Caco-2 (cell line): ENCODE results near the gene CARM1. TPM values are rescaled to one million over a fixed set of nuclear protein-coding genes. Genes with fewer than 3 reads are reported as not detected.
A peak's percentile ranks its signal among the peaks of the same experiment; 100 is the strongest.

ENCODE experiments used
- BruUV-seq: library from RNA; stranded (reverse); fragments of 400-500 nt; replicated peaks from 2 replicates; lab custom pipeline; 2021; lab: Mats Ljungman, UMichigan
- CTCF ChIA-PET: fragments of 300-600 bp; sonication (Branson Sonifier 250); formaldehyde crosslinking; loops from one replicate; lab custom pipeline; 2022; ENCODE audit warnings: antibody characterized with exemption; lab: Charles Lee
- POLR2A ChIA-PET: fragments of 300-600 bp; sonication (Branson Sonifier 250); formaldehyde crosslinking; loops from one replicate; lab custom pipeline; 2022; ENCODE audit warnings: antibody characterized with exemption; lab: Charles Lee
- DNase-seq, 2 experiments: peaks; one replicate each; pipeline versions ENCODE4 v3.0.0 to v3.0.0-alpha.2; 2020 to 2022
- H3K27me3 ChIP-seq: replicated peaks from 2 replicates; pipeline ENCODE4 v1.6.0; 2011; ENCODE audit warnings: low read length; ENCODE audit not compliant: control insufficient read depth, insufficient read depth
- H3K36me3 ChIP-seq: 2 replicates; pipeline ENCODE4 v1.5.1; 2011; ENCODE audit warnings: low read length; ENCODE audit not compliant: control insufficient read depth, insufficient read depth
- H3K4me1 ChIP-seq: fragments of 250-450 bp; sonication (Bioruptor Pico); 2 replicates; pipeline ENCODE4 v1.5.1; 2020; ENCODE audit warnings: mild to moderate bottlenecking
- H3K4me3 ChIP-seq: 2 replicates; pipeline ENCODE4 v1.5.1; 2011; ENCODE audit warnings: low read depth, mild to moderate bottlenecking, control low read depth, low read length
- H3K9me3 ChIP-seq: fragments of 250-450 bp; sonication (Bioruptor Pico); 2 replicates; pipeline ENCODE4 v1.5.1; 2020; ENCODE audit warnings: mild to moderate bottlenecking, moderate library complexity
- H3K27ac Mint-ChIP-seq: one replicate; pipeline ENCODE4 v1.8.0; 2022; ENCODE audit warnings: mixed read lengths; ENCODE audit not compliant: unreplicated experiment
- H3K27me3 Mint-ChIP-seq: one replicate; pipeline ENCODE4 v1.8.0; 2022; ENCODE audit warnings: mixed read lengths; ENCODE audit not compliant: insufficient read depth, unreplicated experiment
- H3K36me3 Mint-ChIP-seq: one replicate; pipeline ENCODE4 v1.8.0; 2022; ENCODE audit warnings: mild to moderate bottlenecking, mixed read lengths; ENCODE audit not compliant: insufficient read depth, unreplicated experiment
- H3K4me1 Mint-ChIP-seq: one replicate; pipeline ENCODE4 v1.8.0; 2022; ENCODE audit warnings: low read depth, mixed read lengths; ENCODE audit not compliant: unreplicated experiment
- H3K4me3 Mint-ChIP-seq: one replicate; pipeline ENCODE4 v1.8.0; 2022; ENCODE audit warnings: mild to moderate bottlenecking, moderate library complexity, mixed read lengths; ENCODE audit not compliant: unreplicated experiment
- H3K9me3 Mint-ChIP-seq: one replicate; pipeline ENCODE4 v1.8.0; 2022; ENCODE audit warnings: mixed read lengths; ENCODE audit not compliant: unreplicated experiment
- CTCF ChIP-seq, 2 experiments: fragments of 200-600 bp in 1 of 2; IDR thresholded peaks; 1 replicate in 1 of 2; 2 replicates in 1 of 2; pipeline versions ENCODE4 v1.5.1 to v1.8.0; 2011 to 2022; ENCODE audit warnings: antibody characterized with exemption in 1 of 2, control low read depth in 1 of 2, inconsistent platforms in 1 of 2, low read depth in 1 of 2, low read length in 1 of 2, mild to moderate bottlenecking in 1 of 2, moderate library complexity in 1 of 2; ENCODE audit not compliant: insufficient read depth in 1 of 2, severe bottlenecking in 1 of 2, unreplicated experiment in 1 of 2
- intact Hi-C: fragments of 100-400 bp; cut with micrococcal nuclease; formaldehyde crosslinking; loops from one replicate; pipeline ENCODE4 v1.10.0; 2022; ENCODE audit not compliant: unreplicated experiment
- total RNA-seq: library from RNA; stranded (reverse); gene quantifications from 2 replicates; pipeline ENCODE4 v1.2.3, GENCODE V29; 2022

The CARM1 gene
- total RNA-seq, 1 experiment from 2014 or later, result 97.9 TPM

GRCh38 chr19:10928563-10929401 lies 57.4 kb downstream of the CARM1 start, which contains the start of the genes TIMM29 and YIPF2:
Gene TIMM29, plus strand, starts transcription at chr19:10928811. Its CDS starts 12 bp downstream, at chr19:10928823.
Gene YIPF2, minus strand, starts transcription at chr19:10928639. Its CDS starts 229 bp downstream, at chr19:10928410.
- H3K27ac Mint-ChIP-seq, result peak within 1 kb of the TSS; percentile 87
- POLR2A ChIA-PET, result no interaction called here
- H3K27me3 Mint-ChIP-seq, result no peaks in the 10 kb centered on the region
- peak within 1 kb of the TSS; percentile 99 for H3K4me3 ChIP-seq
- H3K9me3 ChIP-seq, result no peaks in the 10 kb centered on the region
- no peaks in the 10 kb centered on the region for H3K36me3 ChIP-seq
- peaks cover 7% of the 10 kb centered on the region; the same call in 1 of the 2 replicates for H3K4me1 ChIP-seq
- H3K27me3 ChIP-seq, result no peaks in the 10 kb centered on the region
- TF ChIP-seq CTCF (IDR thresholded peaks at IDR 0.05; ENCODE audit: insufficient read depth in 1 of 2, low read depth in 1 of 2, low read length in 1 of 2, severe bottlenecking in 1 of 2, unreplicated experiment in 1 of 2), result no peak
- H3K4me3 Mint-ChIP-seq, result peak within 1 kb of the TSS; percentile 92
- no peaks in the 10 kb centered on the region for H3K9me3 Mint-ChIP-seq
- DNase-seq, result peak; percentile 96 to 98
- CTCF ChIA-PET, result no interaction called here
- intact Hi-C loops, result no loop called here
- peaks cover 81% of the 10 kb centered on the region for H3K36me3 Mint-ChIP-seq
- no TSS peak for BruUV-seq
- H3K4me1 Mint-ChIP-seq, result peaks cover 6% of the 10 kb centered on the region

GRCh38 chr19:10929402-10929794 lies 58.0 kb downstream of the CARM1 start:
- peak in 1 of 2 experiments; percentile 46 for DNase-seq
- Mint-ChIP-seq H3K4me3 (peak overlapping the region; percentile 92), H3K36me3 (peaks cover 79% of the 10 kb centered on the region), H3K27ac (no peak overlapping the region), H3K9me3 (no peaks in the 10 kb centered on the region), H3K27me3 (no peaks in the 10 kb centered on the region), H3K4me1 (peaks cover 6% of the 10 kb centered on the region)
- no TSS peak for BruUV-seq
- TF ChIP-seq CTCF (IDR thresholded peaks at IDR 0.05; ENCODE audit: insufficient read depth in 1 of 2, low read depth in 1 of 2, low read length in 1 of 2, severe bottlenecking in 1 of 2, unreplicated experiment in 1 of 2), result no peak
- Histone ChIP-seq H3K4me1 (peaks cover 7% of the 10 kb centered on the region; the same call in 1 of the 2 replicates), H3K4me3 (peak overlapping the region; percentile 99), H3K36me3 (no peaks in the 10 kb centered on the region), H3K9me3 (no peaks in the 10 kb centered on the region), H3K27me3 (no peaks in the 10 kb centered on the region)
- intact Hi-C loops, result no loop called here
- CTCF ChIA-PET, result no interaction called here
- POLR2A ChIA-PET, result no interaction called here

DNA sequence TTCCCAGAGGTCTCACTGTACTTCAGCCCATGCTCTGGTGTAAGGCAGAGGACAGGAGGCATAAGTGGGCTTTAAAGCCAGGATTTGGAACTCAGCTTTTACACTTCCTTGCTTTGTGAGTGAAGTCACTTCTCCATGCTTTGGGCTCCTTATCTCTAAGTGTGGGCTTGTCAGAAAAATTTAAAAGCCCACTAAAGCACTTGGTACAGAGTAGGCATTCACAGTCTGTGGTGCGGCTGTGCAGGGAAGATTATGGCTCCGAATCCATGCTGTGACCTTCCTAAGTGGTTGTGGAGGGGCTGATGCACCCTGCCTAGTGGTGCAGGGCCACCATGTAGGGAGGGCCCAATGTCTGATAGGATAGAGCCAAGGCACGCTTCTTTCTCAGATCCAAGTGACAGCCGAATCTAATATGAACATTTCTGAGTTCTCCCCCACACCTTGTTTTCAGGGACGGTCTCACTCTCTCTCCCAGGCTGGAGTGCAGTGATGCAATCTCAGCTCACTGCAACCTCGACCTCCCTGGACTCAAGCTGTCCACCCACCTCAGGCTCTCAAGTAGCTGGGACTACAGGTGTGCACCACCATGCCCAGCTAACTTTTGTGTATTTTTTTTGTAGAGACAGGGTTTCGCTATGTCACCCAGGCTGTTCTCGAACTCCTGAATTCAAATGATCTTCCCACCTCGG lies 64.2 kb downstream of the CARM1 start:
- Histone ChIP-seq H3K27me3 (no peaks in the 10 kb centered on the region), H3K9me3 (no peaks in the 10 kb centered on the region), H3K4me3 (no peak overlapping the region), H3K36me3 (no peaks in the 10 kb centered on the region), H3K4me1 (peaks cover 24% of the 10 kb centered on the region)
- Mint-ChIP-seq H3K27ac (no peak overlapping the region), H3K36me3 (peaks cover 45% of the 10 kb centered on the region), H3K27me3 (no peaks in the 10 kb centered on the region), H3K9me3 (no peaks in the 10 kb centered on the region), H3K4me3 (no peak overlapping the region), H3K4me1 (peaks cover under 1% of the 10 kb centered on the region)
- CTCF ChIA-PET, result interaction anchor here (1.3 to 1.4 kb wide), 3 partner anchors 8 to 191 kb away, joined by 4 to 7 read pairs (median 4); no protein-coding TSS in a partner anchor
- BruUV-seq, result no TSS peak
- POLR2A ChIA-PET, result no interaction called here
- intact Hi-C loops, result loop anchor here (1.0 to 5.0 kb wide), 3 partner anchors 76 to 202 kb away; no protein-coding TSS in a partner anchor
- no peak for TF ChIP-seq CTCF (IDR thresholded peaks at IDR 0.05; ENCODE audit: insufficient read depth in 1 of 2, low read depth in 1 of 2, low read length in 1 of 2, severe bottlenecking in 1 of 2, unreplicated experiment in 1 of 2)
- DNase-seq, result no peak
